ENCODE results near the gene ALK.
A peak's percentile ranks its signal among the peaks of the same experiment; 100 is the strongest.

Gene ALK

GRCh38 chr2:29360016-29360784 is 561.2 kb downstream of the ALK start:
- DNase-seq (ENCODE audit: low spot score), result no peak

- no peak for DNase-seq (ENCODE audit: low spot score)
Measured at GRCh38 chr2:29353403-29353991, 567.9 kb downstream of the ALK start.

- peak; percentile 12 for DNase-seq (ENCODE audit: low spot score)
Measured at GRCh38 chr2:29351916-29352591, 569.3 kb downstream of the ALK start.

GRCh38 chr2:29351248-29351647 is 570.1 kb downstream of the ALK start:
- DNase-seq (ENCODE audit: low spot score), result no peak

DNA sequence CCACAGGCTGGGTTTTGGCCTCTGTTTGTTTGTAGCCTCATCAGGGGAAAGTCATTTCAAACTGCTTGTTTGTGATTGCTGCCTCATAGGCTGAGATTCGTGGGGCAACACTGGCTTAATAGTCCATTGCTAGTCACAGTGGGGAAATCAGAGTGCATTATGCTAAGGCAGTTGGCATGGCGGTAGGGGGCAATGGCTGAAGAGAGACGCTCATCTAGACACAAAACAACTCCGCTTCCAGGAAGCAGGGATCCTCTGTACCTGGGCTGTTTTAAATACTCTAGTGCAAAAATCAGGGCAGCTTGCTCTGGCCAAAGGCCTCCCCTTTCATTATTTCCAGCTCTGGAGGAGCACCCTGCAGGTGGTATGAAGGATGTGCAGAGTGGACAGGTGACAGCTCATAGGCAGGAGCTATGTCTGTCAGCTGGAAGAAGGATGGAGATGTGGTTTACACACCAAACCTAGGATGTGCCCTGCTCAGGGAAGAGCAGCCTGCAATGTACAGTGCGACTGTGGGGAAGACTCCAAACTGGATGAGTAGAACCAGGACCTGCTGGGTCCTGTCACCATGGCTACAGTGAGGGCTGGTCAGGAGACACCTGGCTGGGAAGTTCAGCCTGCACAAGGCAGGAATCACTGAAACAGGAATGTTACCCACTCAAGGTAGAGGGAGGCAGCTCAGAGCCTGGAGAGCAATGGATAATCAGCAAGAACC is 571.9 kb downstream of the ALK start:
- DNase-seq (ENCODE audit: low spot score), result no peak

DNA sequence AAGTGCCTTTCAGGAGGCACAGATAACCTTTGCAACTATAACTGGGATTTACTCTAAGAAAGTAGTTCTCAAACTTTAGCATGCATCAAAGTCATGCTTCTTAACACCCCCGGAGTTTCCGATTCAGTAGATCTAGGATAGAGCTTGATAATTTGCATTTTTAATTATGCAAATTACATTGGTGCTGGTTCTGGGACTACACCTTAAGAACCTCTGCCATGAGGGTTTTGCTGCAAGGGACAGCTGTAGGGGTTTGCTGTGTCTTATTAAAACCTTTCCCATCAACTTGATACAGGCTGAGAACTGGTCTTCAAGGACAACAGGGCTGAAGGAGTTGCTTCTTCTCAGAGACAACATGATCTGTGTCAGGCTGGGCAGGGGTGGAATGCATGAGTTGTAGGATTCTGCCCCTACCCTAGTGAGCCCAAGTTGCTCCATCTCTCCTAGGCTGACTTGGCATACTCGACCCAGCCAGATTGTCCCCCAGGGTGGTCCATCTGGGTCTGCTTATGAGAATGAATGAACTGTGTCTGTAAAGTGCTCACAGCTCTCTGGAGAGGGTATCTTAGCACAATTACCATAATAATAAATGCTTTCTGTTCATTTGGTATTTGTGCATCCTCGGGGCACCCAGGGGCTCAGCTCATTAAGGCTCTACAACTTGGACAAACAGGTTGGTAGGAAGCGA is 573.5 kb downstream of the ALK start:
- no peak for DNase-seq (ENCODE audit: low spot score)

DNA sequence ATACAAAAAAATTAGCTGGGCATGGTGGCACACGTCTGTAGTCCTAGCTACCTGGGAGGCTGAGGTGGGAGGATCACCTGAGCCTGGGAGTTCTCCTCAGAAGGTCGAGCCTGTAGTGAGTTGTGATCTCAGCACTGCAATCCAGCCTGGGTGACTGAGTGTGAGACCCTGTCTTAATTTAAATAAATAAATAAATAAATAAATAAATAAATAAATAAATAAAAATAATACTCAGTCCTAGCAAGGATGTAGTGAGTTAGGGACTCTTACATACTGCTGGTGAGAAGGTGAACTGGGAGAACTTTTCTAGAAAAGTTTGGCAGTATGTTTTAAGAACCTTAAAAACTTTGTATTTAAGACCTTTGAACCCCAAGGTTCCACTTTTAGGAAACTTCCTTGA is 576.1 kb downstream of the ALK start:
- DNase-seq (ENCODE audit: low spot score), result no peak

DNA sequence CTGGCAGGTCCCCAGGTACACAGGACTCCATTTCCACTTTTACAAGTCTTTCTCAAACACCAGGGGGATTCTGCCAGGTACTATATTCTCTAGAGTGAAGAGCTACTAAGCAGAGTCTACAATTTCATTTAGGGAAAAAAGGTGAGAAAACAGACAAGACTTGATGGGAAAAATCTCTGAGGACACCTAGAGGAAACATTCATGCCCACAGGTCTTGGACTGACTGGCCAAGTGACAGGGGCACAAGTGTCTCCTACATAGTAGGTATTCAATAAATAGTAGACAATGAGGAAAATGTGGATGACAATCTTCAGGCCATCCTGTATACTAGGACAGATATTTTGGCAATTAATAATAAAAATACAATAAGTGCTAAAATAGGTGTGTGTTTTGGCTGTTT is 577.6 kb downstream of the ALK start:
- no peak for DNase-seq (ENCODE audit: low spot score)

DNA sequence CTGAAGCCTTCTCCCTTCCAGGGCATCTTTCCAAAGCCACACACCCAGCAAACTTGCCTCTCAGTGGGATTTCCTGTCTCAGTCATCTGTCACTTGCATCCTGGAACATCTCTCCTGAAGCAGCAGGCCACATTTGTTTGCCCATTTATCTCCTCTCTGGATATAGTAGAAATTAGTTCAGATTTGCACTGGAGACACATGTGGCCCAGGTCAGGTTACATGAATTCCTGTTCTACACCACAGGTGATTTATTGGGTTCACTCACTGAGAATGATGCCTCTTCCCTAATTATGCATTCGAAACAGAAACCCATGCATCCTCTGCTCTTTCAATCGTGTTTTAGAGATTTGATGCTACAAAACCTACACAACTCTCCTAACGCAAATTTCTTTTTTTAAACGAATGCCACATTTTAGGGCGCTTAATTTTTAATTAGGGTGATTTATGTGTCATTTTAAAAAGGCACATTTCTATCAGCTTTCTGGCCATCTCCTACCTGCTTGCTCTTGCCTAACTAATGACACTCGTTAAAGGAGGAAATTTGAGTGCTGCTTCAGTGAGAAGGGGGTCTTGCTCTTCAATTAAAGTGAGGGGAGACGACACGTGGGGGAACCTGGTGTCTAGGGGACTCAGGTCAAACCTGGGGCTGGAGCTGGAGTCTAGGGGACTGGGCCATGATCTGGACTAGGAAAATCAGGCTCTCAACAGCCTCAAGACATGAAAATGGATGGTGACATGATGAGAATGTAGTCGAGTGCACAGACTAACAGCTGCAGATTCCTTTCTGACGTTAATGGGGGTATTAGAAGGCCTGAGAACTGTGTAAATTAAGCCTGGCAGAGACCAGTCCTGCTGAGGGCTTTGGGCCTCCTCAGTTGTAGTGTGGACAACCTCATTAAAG is 584.8 kb downstream of the ALK start:
- no peak for DNase-seq (ENCODE audit: low spot score)

DNA sequence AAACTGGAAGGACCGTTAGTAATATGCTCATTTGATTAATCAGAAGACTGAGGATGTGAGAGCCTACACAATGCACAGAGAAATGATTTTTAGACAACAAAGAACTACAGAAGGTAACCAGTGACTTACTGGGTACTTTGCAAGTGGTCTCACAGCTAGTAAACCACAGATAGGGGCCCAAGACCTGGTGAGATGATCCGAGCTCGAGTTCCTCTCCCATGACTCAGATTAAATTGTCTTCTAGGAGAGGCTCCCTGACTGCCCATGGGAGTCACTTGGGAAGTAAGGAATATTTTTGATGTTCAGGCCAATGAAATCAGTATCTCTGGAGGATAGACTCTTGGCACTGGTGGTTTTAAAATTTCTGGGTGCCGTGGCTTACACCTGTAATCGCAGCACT is 586.0 kb downstream of the ALK start:
- no peak for DNase-seq (ENCODE audit: low spot score)

- DNase-seq (ENCODE audit: low spot score), result no peak
Measured at GRCh38 chr2:29334706-29335105, 586.7 kb downstream of the ALK start.

DNA sequence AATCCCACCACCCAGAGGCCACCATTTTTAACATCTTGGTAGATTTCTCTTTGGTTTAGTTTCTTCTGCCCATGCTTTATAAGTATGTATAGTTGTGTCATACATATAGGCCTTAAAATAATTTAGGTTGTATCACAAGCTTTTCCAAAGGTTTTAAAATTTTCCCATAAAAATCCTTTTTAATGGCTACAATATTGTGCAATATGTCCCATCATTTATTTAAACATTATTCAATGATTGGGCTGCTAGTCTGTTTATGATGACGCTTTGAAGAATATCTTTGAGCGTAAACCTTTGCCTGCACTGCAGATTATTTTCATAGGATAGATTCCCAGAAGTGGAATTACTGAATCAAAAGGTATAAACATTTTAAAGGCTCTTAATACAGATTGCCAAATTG is 588.8 kb downstream of the ALK start:
- DNase-seq (ENCODE audit: low spot score), result no peak

GRCh38 chr2:29329899-29330298 is 591.5 kb downstream of the ALK start:
- no peak for DNase-seq (ENCODE audit: low spot score)

- DNase-seq (ENCODE audit: low spot score), result no peak
Measured at GRCh38 chr2:29326926-29327325, 594.5 kb downstream of the ALK start.

GRCh38 chr2:29325544-29325943 is 595.8 kb downstream of the ALK start:
- no peak for DNase-seq (ENCODE audit: low spot score)

- peak; percentile 45 for DNase-seq (ENCODE audit: low spot score)
Measured at GRCh38 chr2:29323961-29324360, 597.4 kb downstream of the ALK start.

DNA sequence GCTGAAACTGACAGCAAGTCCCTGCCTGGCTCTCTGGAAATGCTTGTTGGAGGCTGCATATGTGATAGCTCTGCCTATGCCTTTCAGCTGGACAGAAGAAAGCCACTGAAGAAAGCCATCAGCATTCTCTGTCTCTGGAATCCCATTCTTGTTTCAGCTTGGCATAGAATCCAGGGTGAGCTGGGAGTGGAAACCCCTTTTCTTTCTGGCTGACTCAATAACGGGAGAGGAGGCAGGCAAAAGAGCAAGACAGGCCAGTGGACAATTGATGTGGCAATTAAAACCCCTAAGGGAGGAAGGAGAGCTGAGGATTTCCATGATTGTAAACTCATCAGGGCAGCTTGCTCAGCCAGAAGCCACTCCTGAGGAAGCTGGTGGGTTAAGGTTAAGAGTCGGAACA is 598.1 kb downstream of the ALK start:
- DNase-seq (ENCODE audit: low spot score), result no peak

DNA sequence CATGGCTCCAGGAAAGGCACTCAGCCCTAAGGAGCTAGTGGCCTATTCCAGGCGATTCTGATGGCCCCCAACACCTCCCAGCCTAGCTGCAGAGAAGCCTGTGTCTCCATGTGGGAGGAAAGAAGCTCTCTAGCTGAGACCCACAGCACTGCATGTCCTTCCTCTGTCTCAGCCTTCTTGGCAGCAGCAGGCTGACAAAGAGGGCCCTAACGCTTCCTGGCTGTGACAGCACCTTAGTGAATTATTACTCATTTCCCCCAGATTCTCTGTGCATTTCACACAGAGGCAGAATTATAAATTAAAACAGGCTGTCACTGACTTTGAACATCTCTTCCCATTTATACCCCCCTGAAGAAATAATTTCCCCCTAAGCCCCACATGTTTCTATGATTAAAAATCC is 599.4 kb downstream of the ALK start:
- no peak for DNase-seq (ENCODE audit: low spot score)

- DNase-seq (ENCODE audit: low spot score), result no peak
Measured at GRCh38 chr2:29317801-29318485, 603.4 kb downstream of the ALK start.

GRCh38 chr2:29317077-29317517 is 604.3 kb downstream of the ALK start:
- peak; percentile 44 for DNase-seq (ENCODE audit: low spot score)

All from hepatic stellate cell (primary cell).